Muscle of leg (tissue), 11 donors: ENCODE data around the gene GTPBP3. TPM values are rescaled to one million over a fixed set of nuclear protein-coding genes. Genes with fewer than 3 reads are reported as not detected.

ENCODE experiments used
- DNase-seq: peaks from one replicate; pipeline ENCODE4 v3.0.0; 2013
- H3K27ac ChIP-seq: one replicate; pipeline ENCODE4 v1.5.1; 2013; ENCODE audit warnings: mild to moderate bottlenecking, low read length, control low read depth
- H3K27me3 ChIP-seq: one replicate; pipeline ENCODE4 v1.6.1; 2013; ENCODE audit warnings: low read length; ENCODE audit not compliant: control insufficient read depth, insufficient read depth
- H3K36me3 ChIP-seq: one replicate; pipeline ENCODE4 v1.6.1; 2013; ENCODE audit warnings: low read length; ENCODE audit not compliant: control insufficient read depth, insufficient read depth
- H3K4me1 ChIP-seq: one replicate; pipeline ENCODE4 v1.6.1; 2013; ENCODE audit warnings: low read length; ENCODE audit not compliant: control insufficient read depth, insufficient read depth
- H3K4me3 ChIP-seq: one replicate; pipeline ENCODE4 v1.5.1; 2013; ENCODE audit warnings: low read length, control low read depth
- H3K9me3 ChIP-seq: replicated peaks from 2 replicates; pipeline ENCODE4 v1.6.1; 2013; ENCODE audit warnings: low read depth, low read length; ENCODE audit not compliant: control insufficient read depth
- WGBS: methylation state at CpG from one replicate; pipeline ENCODE4 v1.1.5; 2013; ENCODE audit warnings: missing lambda C conversion rate; ENCODE audit not compliant: insufficient coverage; 5-methylcytosine and 5-hydroxymethylcytosine counted together
- polyA plus RNA-seq, 8 donors: library from polyadenylated mRNA; unstranded; fragments of 120-200 nt; gene quantifications; one replicate each; pipeline versions ENCODE4 v1.2.1 to v1.2.3, GENCODE V29; 2013; ENCODE audit warnings: inconsistent platforms in 1 of 8, low replicate concordance in 1 of 8; ENCODE audit not compliant: insufficient read length in 8 of 8, insufficient read depth in 1 of 8
- total RNA-seq: library from RNA; stranded (reverse); fragments of 120-200 nt; gene quantifications from one replicate; pipeline ENCODE4 v1.2.4, GENCODE V29; 2013

Gene GTPBP3
- total and polyA plus RNA-seq, 9 donors = 7.6 to 16.3 (median 13.1) TPM

GRCh38 chr19:17309198-17309964 lies 28.0 kb upstream of the GTPBP3 start, which contains the start of gene DDA1:
Gene DDA1, plus strand, starts transcription at chr19:17309563. Its CDS starts 92 bp downstream, at chr19:17309655.
- peaks cover 27% of the 10 kb centered on the region for H3K4me1 ChIP-seq
- DNase-seq = peak; percentile 100
- peak within 1 kb of the TSS; percentile 93 for H3K4me3 ChIP-seq
- no peaks in the 10 kb centered on the region for H3K27me3 ChIP-seq
- WGBS = under 1% methylated on average over 36 of the region's 46 CpGs
- no peaks in the 10 kb centered on the region for H3K9me3 ChIP-seq
- H3K27ac ChIP-seq = peak within 1 kb of the TSS; percentile 71
- peaks cover 22% of the 10 kb centered on the region for H3K36me3 ChIP-seq

- Histone ChIP-seq H3K27me3 (no peaks in the 10 kb centered on the region), H3K27ac (peak overlapping the region; percentile 71), H3K4me3 (peak overlapping the region; percentile 93), H3K36me3 (peaks cover 27% of the 10 kb centered on the region), H3K4me1 (peaks cover 21% of the 10 kb centered on the region), H3K9me3 (no peaks in the 10 kb centered on the region)
- DNase-seq = no peak
- 8% methylated on average over 5 of the region's 23 CpGs for WGBS
Measured at GRCh38 chr19:17309965-17310461, 27.3 kb upstream of the GTPBP3 start.

GRCh38 chr19:17311455-17312188 lies 25.7 kb upstream of the GTPBP3 start:
- Histone ChIP-seq H3K4me3 (no peak overlapping the region), H3K36me3 (peaks cover 37% of the 10 kb centered on the region), H3K27ac (no peak overlapping the region), H3K9me3 (no peaks in the 10 kb centered on the region), H3K27me3 (no peaks in the 10 kb centered on the region), H3K4me1 (peaks cover 14% of the 10 kb centered on the region)
- no peak for DNase-seq
- WGBS = 85% methylated on average over 10 of the region's 11 CpGs

- Histone ChIP-seq H3K27ac (no peak overlapping the region), H3K27me3 (no peaks in the 10 kb centered on the region), H3K9me3 (no peaks in the 10 kb centered on the region), H3K4me3 (no peak overlapping the region), H3K36me3 (peaks cover 37% of the 10 kb centered on the region), H3K4me1 (peaks cover 14% of the 10 kb centered on the region)
- DNase-seq = no peak
- 80% methylated on average over 17 of the region's 20 CpGs for WGBS
Measured at GRCh38 chr19:17312189-17313113, 24.9 kb upstream of the GTPBP3 start.

GRCh38 chr19:17314007-17314593 lies 23.3 kb upstream of the GTPBP3 start:
- H3K27me3 ChIP-seq = no peaks in the 10 kb centered on the region
- H3K36me3 ChIP-seq = peaks cover 43% of the 10 kb centered on the region
- WGBS = 91% methylated on average over 12 of the region's 19 CpGs
- no peak for DNase-seq
- H3K9me3 ChIP-seq = no peaks in the 10 kb centered on the region
- no peak overlapping the region for H3K27ac ChIP-seq
- no peak overlapping the region for H3K4me3 ChIP-seq
- peaks cover 12% of the 10 kb centered on the region for H3K4me1 ChIP-seq

GRCh38 chr19:17318966-17319365 lies 18.4 kb upstream of the GTPBP3 start:
- 57% methylated on average over 1 of the region's 6 CpGs for WGBS
- DNase-seq = no peak
- no peaks in the 10 kb centered on the region for H3K9me3 ChIP-seq
- no peaks in the 10 kb centered on the region for H3K4me1 ChIP-seq
- no peak overlapping the region for H3K27ac ChIP-seq
- H3K27me3 ChIP-seq = no peaks in the 10 kb centered on the region
- H3K36me3 ChIP-seq = peaks cover 59% of the 10 kb centered on the region
- H3K4me3 ChIP-seq = no peak overlapping the region

- H3K9me3 ChIP-seq = no peaks in the 10 kb centered on the region
- H3K27ac ChIP-seq = no peak overlapping the region
- DNase-seq = no peak
- no peak overlapping the region for H3K4me3 ChIP-seq
- H3K4me1 ChIP-seq = peaks cover 3% of the 10 kb centered on the region
- peaks cover 55% of the 10 kb centered on the region for H3K36me3 ChIP-seq
- WGBS = 89% methylated on average over 31 of the region's 40 CpGs
- H3K27me3 ChIP-seq = no peaks in the 10 kb centered on the region
Measured at GRCh38 chr19:17319473-17320238, 17.7 kb upstream of the GTPBP3 start.

GRCh38 chr19:17320435-17320834 lies 16.9 kb upstream of the GTPBP3 start:
- WGBS = 88% methylated on average over 9 of the region's 11 CpGs
- H3K36me3 ChIP-seq = peaks cover 58% of the 10 kb centered on the region

More at GRCh38 chr19:17320435-17320834, 16.9 kb upstream of the GTPBP3 start:
- DNase-seq = no peak
- peaks cover 3% of the 10 kb centered on the region for H3K4me1 ChIP-seq
- H3K27me3 ChIP-seq = no peaks in the 10 kb centered on the region
- no peak overlapping the region for H3K4me3 ChIP-seq
- no peaks in the 10 kb centered on the region for H3K9me3 ChIP-seq
- no peak overlapping the region for H3K27ac ChIP-seq
